ENCODE measurements around the gene CLEC3A.

Gene CLEC3A

GRCh38 chr16:77993111-77993985 lies 29.0 kb upstream of the CLEC3A start:
- H3K9ac ChIP-seq (ENCODE audit: low read depth, low read length): peak overlapping the region; percentile 56; the same call in 1 of the 2 replicates
- WGBS: 62% methylated on average over 6 of the region's 6 CpGs
- H3K27me3 ChIP-seq (ENCODE audit: insufficient read depth, low read length): no peaks in the 10 kb centered on the region
- H3K9me3 ChIP-seq (ENCODE audit: insufficient read depth, low read depth, low read length): peaks cover 25% of the 10 kb centered on the region
- no peak overlapping the region for H3K4me3 ChIP-seq (ENCODE audit: low read length)
- peak overlapping the region; percentile 96 for H3K27ac ChIP-seq (ENCODE audit: low read depth, low read length)
- H3K4me1 ChIP-seq (ENCODE audit: insufficient read depth, low read length): peaks cover 42% of the 10 kb centered on the region
- H3K36me3 ChIP-seq (ENCODE audit: insufficient read depth, low read length): no peaks in the 10 kb centered on the region

- H3K27me3 ChIP-seq (ENCODE audit: insufficient read depth, low read length): no peaks in the 10 kb centered on the region
- H3K4me1 ChIP-seq (ENCODE audit: insufficient read depth, low read length): peaks cover 34% of the 10 kb centered on the region
- no peak overlapping the region for H3K4me3 ChIP-seq (ENCODE audit: low read length)
- H3K36me3 ChIP-seq (ENCODE audit: insufficient read depth, low read length): no peaks in the 10 kb centered on the region
- H3K27ac ChIP-seq (ENCODE audit: low read depth, low read length): no peak overlapping the region; the same call in 1 of the 2 replicates
- WGBS: 97% methylated on average over 7 of the region's 7 CpGs
- no peak overlapping the region for H3K9ac ChIP-seq (ENCODE audit: low read depth, low read length)
- H3K9me3 ChIP-seq (ENCODE audit: insufficient read depth, low read depth, low read length): peaks cover 25% of the 10 kb centered on the region
Measured at GRCh38 chr16:77995843-77996455, 26.4 kb upstream of the CLEC3A start.

- Histone ChIP-seq H3K27ac (ENCODE audit: low read depth, low read length) (no peak overlapping the region), H3K4me1 (ENCODE audit: insufficient read depth, low read length) (peaks cover 16% of the 10 kb centered on the region), H3K9me3 (ENCODE audit: insufficient read depth, low read depth, low read length) (peaks cover 22% of the 10 kb centered on the region), H3K9ac (ENCODE audit: low read depth, low read length) (no peak overlapping the region), H3K36me3 (ENCODE audit: insufficient read depth, low read length) (no peaks in the 10 kb centered on the region), H3K27me3 (ENCODE audit: insufficient read depth, low read length) (no peaks in the 10 kb centered on the region), H3K4me3 (ENCODE audit: low read length) (no peak overlapping the region)
- WGBS: 70% methylated on average over 10 of the region's 10 CpGs
Measured at GRCh38 chr16:77998350-77999023, 23.9 kb upstream of the CLEC3A start.

- Histone ChIP-seq H3K27ac (ENCODE audit: low read depth, low read length) (no peak overlapping the region), H3K27me3 (ENCODE audit: insufficient read depth, low read length) (no peaks in the 10 kb centered on the region), H3K9me3 (ENCODE audit: insufficient read depth, low read depth, low read length) (peaks cover 5% of the 10 kb centered on the region; the same call in 1 of the 2 replicates), H3K4me3 (ENCODE audit: low read length) (no peak overlapping the region), H3K36me3 (ENCODE audit: insufficient read depth, low read length) (no peaks in the 10 kb centered on the region), H3K4me1 (ENCODE audit: insufficient read depth, low read length) (peaks cover 6% of the 10 kb centered on the region; the same call in 1 of the 2 replicates), H3K9ac (ENCODE audit: low read depth, low read length) (no peak overlapping the region)
- WGBS: 94% methylated on average over 3 of the region's 4 CpGs
Measured at GRCh38 chr16:78001451-78002025, 20.8 kb upstream of the CLEC3A start.

GRCh38 chr16:78002915-78003538 lies 19.3 kb upstream of the CLEC3A start:
- no peaks in the 10 kb centered on the region for H3K36me3 ChIP-seq (ENCODE audit: insufficient read depth, low read length)
- H3K9me3 ChIP-seq (ENCODE audit: insufficient read depth, low read depth, low read length): no peaks in the 10 kb centered on the region
- H3K4me3 ChIP-seq (ENCODE audit: low read length): no peak overlapping the region
- H3K9ac ChIP-seq (ENCODE audit: low read depth, low read length): no peak overlapping the region
- 23% methylated on average over 11 of the region's 11 CpGs for WGBS
- H3K27me3 ChIP-seq (ENCODE audit: insufficient read depth, low read length): no peaks in the 10 kb centered on the region
- no peak overlapping the region for H3K27ac ChIP-seq (ENCODE audit: low read depth, low read length)
- H3K4me1 ChIP-seq (ENCODE audit: insufficient read depth, low read length): peaks cover 6% of the 10 kb centered on the region; the same call in 1 of the 2 replicates

- H3K9ac ChIP-seq (ENCODE audit: low read depth, low read length): no peak overlapping the region
Measured at GRCh38 chr16:78004517-78004916, 17.8 kb upstream of the CLEC3A start.

GRCh38 chr16:78005881-78006280 lies 16.5 kb upstream of the CLEC3A start:
- H3K9ac ChIP-seq (ENCODE audit: low read depth, low read length): no peak overlapping the region
- H3K27ac ChIP-seq (ENCODE audit: low read depth, low read length): no peak overlapping the region
- H3K4me3 ChIP-seq (ENCODE audit: low read length): no peak overlapping the region
- no peaks in the 10 kb centered on the region for H3K27me3 ChIP-seq (ENCODE audit: insufficient read depth, low read length)
- 79% methylated on average over 4 of the region's 5 CpGs for WGBS
- no peaks in the 10 kb centered on the region for H3K36me3 ChIP-seq (ENCODE audit: insufficient read depth, low read length)
- H3K4me1 ChIP-seq (ENCODE audit: insufficient read depth, low read length): peaks cover 6% of the 10 kb centered on the region; the same call in 1 of the 2 replicates
- H3K9me3 ChIP-seq (ENCODE audit: insufficient read depth, low read depth, low read length): no peaks in the 10 kb centered on the region

More at GRCh38 chr16:78004517-78004916, 17.8 kb upstream of the CLEC3A start:
- Histone ChIP-seq H3K27me3 (ENCODE audit: insufficient read depth, low read length) (no peaks in the 10 kb centered on the region), H3K9me3 (ENCODE audit: insufficient read depth, low read depth, low read length) (no peaks in the 10 kb centered on the region), H3K27ac (ENCODE audit: low read depth, low read length) (no peak overlapping the region), H3K4me1 (ENCODE audit: insufficient read depth, low read length) (peaks cover 6% of the 10 kb centered on the region; the same call in 1 of the 2 replicates), H3K36me3 (ENCODE audit: insufficient read depth, low read length) (no peaks in the 10 kb centered on the region), H3K4me3 (ENCODE audit: low read length) (no peak overlapping the region)
- WGBS: 96% methylated on average over 4 of the region's 4 CpGs

GRCh38 chr16:78007121-78007520 lies 15.2 kb upstream of the CLEC3A start:
- no peak overlapping the region for H3K9ac ChIP-seq (ENCODE audit: low read depth, low read length)
- no peaks in the 10 kb centered on the region for H3K36me3 ChIP-seq (ENCODE audit: insufficient read depth, low read length)
- peaks cover 6% of the 10 kb centered on the region; the same call in 1 of the 2 replicates for H3K4me1 ChIP-seq (ENCODE audit: insufficient read depth, low read length)
- H3K27me3 ChIP-seq (ENCODE audit: insufficient read depth, low read length): no peaks in the 10 kb centered on the region
- H3K27ac ChIP-seq (ENCODE audit: low read depth, low read length): no peak overlapping the region
- H3K9me3 ChIP-seq (ENCODE audit: insufficient read depth, low read depth, low read length): no peaks in the 10 kb centered on the region
- 100% methylated on average over 2 of the region's 3 CpGs for WGBS
- H3K4me3 ChIP-seq (ENCODE audit: low read length): no peak overlapping the region

GRCh38 chr16:78024159-78024558 lies 1.8 kb downstream of the CLEC3A start:
- no peak overlapping the region for H3K9ac ChIP-seq (ENCODE audit: low read depth, low read length)
- H3K27ac ChIP-seq (ENCODE audit: low read depth, low read length): no peak overlapping the region
- WGBS: 96% methylated on average over 5 of the region's 5 CpGs

GRCh38 chr16:78025631-78026030 lies 3.3 kb downstream of the CLEC3A start:
- Histone ChIP-seq H3K27me3 (ENCODE audit: insufficient read depth, low read length) (no peaks in the 10 kb centered on the region), H3K9me3 (ENCODE audit: insufficient read depth, low read depth, low read length) (no peaks in the 10 kb centered on the region), H3K4me3 (ENCODE audit: low read length) (no peak overlapping the region), H3K9ac (ENCODE audit: low read depth, low read length) (no peak overlapping the region), H3K36me3 (ENCODE audit: insufficient read depth, low read length) (no peaks in the 10 kb centered on the region), H3K27ac (ENCODE audit: low read depth, low read length) (no peak overlapping the region), H3K4me1 (ENCODE audit: insufficient read depth, low read length) (peaks cover 11% of the 10 kb centered on the region; the same call in 1 of the 2 replicates)
- WGBS: 100% methylated on average over 1 of the region's 1 CpG

More at GRCh38 chr16:78024159-78024558, 1.8 kb downstream of the CLEC3A start:
- Histone ChIP-seq H3K4me1 (ENCODE audit: insufficient read depth, low read length) (peaks cover 11% of the 10 kb centered on the region; the same call in 1 of the 2 replicates), H3K9me3 (ENCODE audit: insufficient read depth, low read depth, low read length) (no peaks in the 10 kb centered on the region), H3K4me3 (ENCODE audit: low read length) (no peak overlapping the region), H3K27me3 (ENCODE audit: insufficient read depth, low read length) (no peaks in the 10 kb centered on the region), H3K36me3 (ENCODE audit: insufficient read depth, low read length) (no peaks in the 10 kb centered on the region)
